Measurements from ENCODE around the gene H3-3A.

The H3-3A gene

GRCh38 chr1:226066415-226067078 is 4.0 kb downstream of the H3-3A start:
- no peak for TF ChIP-seq POLR2AphosphoS5 (IDR thresholded peaks at IDR 0.05; ENCODE audit: low read depth, low read length)
- no peak for TF ChIP-seq REST (IDR thresholded peaks at IDR 0.05; ENCODE audit: insufficient read depth in 1 of 2, low read depth in 2 of 2, low read length in 2 of 2)
- TF ChIP-seq SIN3A (IDR thresholded peaks at IDR 0.05; ENCODE audit: borderline replicate concordance, insufficient read depth, low read length): no peak
- no peak for TF ChIP-seq TAF1 (IDR thresholded peaks at IDR 0.05; ENCODE audit: borderline replicate concordance, insufficient read depth, low read length)
- TF ChIP-seq FOXP2 (optimal IDR thresholded peaks at IDR 0.05; ENCODE audit: borderline replicate concordance, extremely low read depth, extremely low read length, insufficient read depth): no peak

GRCh38 chr1:226069811-226070489 is 7.4 kb downstream of the H3-3A start:
- TF ChIP-seq POLR2AphosphoS5 (IDR thresholded peaks at IDR 0.05; ENCODE audit: low read depth, low read length): no peak
- no peak for TF ChIP-seq FOXP2 (optimal IDR thresholded peaks at IDR 0.05; ENCODE audit: borderline replicate concordance, extremely low read depth, extremely low read length, insufficient read depth)
- TF ChIP-seq SIN3A (IDR thresholded peaks at IDR 0.05; ENCODE audit: borderline replicate concordance, insufficient read depth, low read length): no peak
- TF ChIP-seq TAF1 (IDR thresholded peaks at IDR 0.05; ENCODE audit: borderline replicate concordance, insufficient read depth, low read length): no peak
- TF ChIP-seq REST (IDR thresholded peaks at IDR 0.05; ENCODE audit: insufficient read depth in 1 of 2, low read depth in 2 of 2, low read length in 2 of 2): no peak

DNA sequence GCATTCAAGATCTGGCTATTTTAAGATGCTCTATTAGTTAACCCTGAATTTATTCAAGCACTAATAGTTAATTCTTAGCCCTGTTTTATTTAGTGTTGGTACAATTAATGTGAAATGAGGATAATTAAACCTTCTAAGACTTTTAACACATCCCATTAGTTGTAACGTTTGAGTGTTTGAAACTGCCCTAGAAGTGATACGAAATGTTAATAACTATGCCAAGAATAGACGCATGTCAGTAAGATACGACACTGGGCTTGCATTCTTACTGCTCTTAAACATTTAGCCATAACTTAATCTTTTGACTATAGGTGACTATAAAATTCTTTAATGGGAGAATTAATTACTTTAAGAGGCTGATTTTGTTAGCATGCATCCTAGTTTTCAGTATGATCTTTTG is 9.8 kb downstream of the H3-3A start:
- TF ChIP-seq TAF1 (IDR thresholded peaks at IDR 0.05; ENCODE audit: borderline replicate concordance, insufficient read depth, low read length): no peak
- no peak for TF ChIP-seq POLR2AphosphoS5 (IDR thresholded peaks at IDR 0.05; ENCODE audit: low read depth, low read length)
- no peak for TF ChIP-seq REST (IDR thresholded peaks at IDR 0.05; ENCODE audit: insufficient read depth in 1 of 2, low read depth in 2 of 2, low read length in 2 of 2)
- no peak for TF ChIP-seq SIN3A (IDR thresholded peaks at IDR 0.05; ENCODE audit: borderline replicate concordance, insufficient read depth, low read length)
- no peak for TF ChIP-seq FOXP2 (optimal IDR thresholded peaks at IDR 0.05; ENCODE audit: borderline replicate concordance, extremely low read depth, extremely low read length, insufficient read depth)

GRCh38 chr1:226073184-226073950 is 10.9 kb downstream of the H3-3A start:
- TF ChIP-seq REST (IDR thresholded peaks at IDR 0.05; ENCODE audit: insufficient read depth in 1 of 2, low read depth in 2 of 2, low read length in 2 of 2): no peak
- TF ChIP-seq TAF1 (IDR thresholded peaks at IDR 0.05; ENCODE audit: borderline replicate concordance, insufficient read depth, low read length): no peak
- TF ChIP-seq SIN3A (IDR thresholded peaks at IDR 0.05; ENCODE audit: borderline replicate concordance, insufficient read depth, low read length): no peak
- TF ChIP-seq POLR2AphosphoS5 (IDR thresholded peaks at IDR 0.05; ENCODE audit: low read depth, low read length): no peak

Measured in PFSK-1 (cell line).